Keratinocyte (primary cell): ENCODE data around the gene CCDC8. TPM values are rescaled to one million over a fixed set of nuclear protein-coding genes. Genes with fewer than 3 reads are reported as not detected.
A peak's percentile ranks its signal among the peaks of the same experiment; 100 is the strongest.

ENCODE experiments used
- DNase-seq: peaks from one replicate; pipeline ENCODE4 v3.0.0-alpha.2; 2011; ENCODE audit warnings: low read depth, missing footprints, low spot score
- FAIRE-seq: peaks from 2 replicates; lab custom pipeline; 2011; peaks lifted over from hg19 to GRCh38; lab: Jason Lieb, UNC
- H2AFZ ChIP-seq: 2 replicates; pipeline ENCODE4 v1.6.0; 2012; ENCODE audit warnings: low read length, control low read depth, inconsistent platforms; ENCODE audit not compliant: control insufficient read depth
- H3K27ac ChIP-seq: 2 replicates; pipeline ENCODE4 v1.5.1; 2011; ENCODE audit warnings: low read length; ENCODE audit not compliant: control insufficient read depth, insufficient read depth
- H3K27me3 ChIP-seq: 3 replicates; pipeline ENCODE4 v1.6.0; 2011; ENCODE audit warnings: low read length; ENCODE audit not compliant: control insufficient read depth, insufficient read depth; ENCODE audit errors: extremely low read depth
- H3K36me3 ChIP-seq, 2 experiments: 2 replicates in 1 of 2; 3 replicates in 1 of 2; pipeline ENCODE4 v1.5.1; 2011; ENCODE audit warnings: low read length in 2 of 2, mild to moderate bottlenecking in 1 of 2; ENCODE audit not compliant: control insufficient read depth in 2 of 2, insufficient read depth in 2 of 2; ENCODE audit errors: extremely low read depth in 1 of 2
- H3K4me1 ChIP-seq: 3 replicates; pipeline ENCODE4 v1.5.1; 2011; ENCODE audit warnings: low read length; ENCODE audit not compliant: control insufficient read depth, insufficient read depth; ENCODE audit errors: extremely low read depth
- H3K4me2 ChIP-seq: 3 replicates; pipeline ENCODE4 v1.6.0; 2011; ENCODE audit warnings: low read depth, low read length; ENCODE audit not compliant: control insufficient read depth, insufficient read depth; ENCODE audit errors: extremely low read depth
- H3K4me3 ChIP-seq, 3 experiments: fragments of 200-600 bp in 1 of 3; sonication (generic) in 1 of 3; 2 replicates in 2 of 3; 3 replicates in 1 of 3; pipeline ENCODE4 v1.5.1; 2011 to 2016; ENCODE audit warnings: low read length in 3 of 3, mild to moderate bottlenecking in 3 of 3, control low read depth in 2 of 3, inconsistent platforms in 1 of 3, low read depth in 1 of 3, mixed read lengths in 1 of 3, mixed run types in 1 of 3, moderate library complexity in 1 of 3; ENCODE audit not compliant: control insufficient read depth in 2 of 3, insufficient read depth in 2 of 3; ENCODE audit errors: extremely low read depth in 1 of 3
- H3K79me2 ChIP-seq: 2 replicates; pipeline ENCODE4 v1.6.0; 2012; ENCODE audit warnings: low read length; ENCODE audit not compliant: control insufficient read depth, insufficient read depth
- H3K9ac ChIP-seq: 3 replicates; pipeline ENCODE4 v1.6.0; 2011; ENCODE audit warnings: low read length; ENCODE audit not compliant: control insufficient read depth, insufficient read depth; ENCODE audit errors: extremely low read depth
- H3K9me1 ChIP-seq: 3 replicates; pipeline ENCODE4 v1.6.0; 2011; ENCODE audit warnings: low read length; ENCODE audit not compliant: control insufficient read depth, insufficient read depth; ENCODE audit errors: extremely low read depth
- H3K9me3 ChIP-seq: 2 replicates; pipeline ENCODE4 v1.5.1; 2012; ENCODE audit warnings: low read depth, low read length; ENCODE audit not compliant: control insufficient read depth
- H4K20me1 ChIP-seq: 3 replicates; pipeline ENCODE4 v1.6.0; 2011; ENCODE audit warnings: low read length; ENCODE audit not compliant: control insufficient read depth, insufficient read depth; ENCODE audit errors: extremely low read depth
- EZH2 ChIP-seq: IDR thresholded peaks from one replicate; pipeline ENCODE4 v1.6.1; 2012; ENCODE audit warnings: inconsistent platforms, mild to moderate bottlenecking, low read length, moderate library complexity
- dilution Hi-C: fragments of 300-500 bp; cut with MboI; formaldehyde crosslinking; loops from one replicate; pipeline ENCODE4 v1.7.0; 2020; ENCODE audit warnings: low sequenced_read_pairs; ENCODE audit not compliant: extremely low pct_ligation_motif_present
- polyA plus RNA-seq, 5 experiments: library from polyadenylated mRNA; depleted of rRNA in 3 of 5; stranded (reverse) in 3 of 5; stranded (forward) in 1 of 5; unstranded in 1 of 5; fragments of >200 nt; gene quantifications; 1 replicate in 1 of 5; 2 replicates in 3 of 5; 3 replicates in 1 of 5; pipeline versions ENCODE4 v1.2.1 to v1.2.3, GENCODE V29; 2011 to 2012; ENCODE audit warnings: missing spikeins in 2 of 5, low read depth in 1 of 5, low replicate concordance in 1 of 5
- TF ChIP-seq, protein P1 (sequence below), 3 experiments: IDR thresholded peaks in 1 of 3; conservative IDR thresholded peaks in 1 of 3; optimal IDR thresholded peaks in 1 of 3; 2 replicates in 2 of 3; 3 replicates in 1 of 3; pipeline versions ENCODE3 to v1.5.1; 2011; ENCODE audit warnings: low read length in 3 of 3, mild to moderate bottlenecking in 3 of 3, moderate library complexity in 2 of 3, control low read depth in 1 of 3, inconsistent platforms in 1 of 3; ENCODE audit not compliant: insufficient read depth in 2 of 3; ENCODE audit errors: extremely low read depth in 1 of 3

Gene CCDC8
- polyA plus RNA-seq, 1 donor (not counting 4 experiments of a cell fraction or from before 2014, with no cell fraction given): 5.2 TPM

DNA sequence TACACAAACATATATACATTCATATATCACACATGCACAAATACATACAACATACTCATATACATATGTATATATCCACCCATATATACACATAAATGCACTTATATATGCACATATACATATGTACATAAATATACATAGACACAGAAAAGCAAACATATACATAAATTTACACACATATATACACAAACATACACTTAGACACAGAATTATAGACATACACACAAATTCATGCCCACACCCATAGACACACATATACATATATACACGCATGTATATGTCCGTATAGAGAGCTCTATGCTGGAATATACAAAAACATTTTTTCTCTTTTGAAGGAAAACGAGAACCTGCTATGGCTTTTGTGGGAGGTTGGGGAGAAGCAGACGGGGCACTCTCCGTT lies 37.4 kb upstream of the CCDC8 start:
- Histone ChIP-seq H3K79me2 (no peaks in the 10 kb centered on the region), H3K4me3 (peak overlapping the region in 1 of 3 experiments; percentile 26), H3K4me2 (peak overlapping the region; percentile 82), H3K4me1 (peaks cover 28% of the 10 kb centered on the region), H4K20me1 (no peaks in the 10 kb centered on the region), H3K36me3 (no peaks in the 10 kb centered on the region), H3K27ac (peak overlapping the region; percentile 55), H3K9me3 (no peaks in the 10 kb centered on the region), H3K9ac (no peak overlapping the region), H2AFZ (peak overlapping the region; percentile 27), H3K9me1 (no peaks in the 10 kb centered on the region), H3K27me3 (no peaks in the 10 kb centered on the region)
- FAIRE-seq: no peak
- no peak for TF ChIP-seq EZH2
- DNase-seq: no peak
- dilution Hi-C loops: no loop called here

- FAIRE-seq (peak; percentile 17), DNase-seq (no peak)
- Histone ChIP-seq H3K4me3 (no peak overlapping the region), H3K27me3 (no peaks in the 10 kb centered on the region), H3K4me2 (no peak overlapping the region), H3K9me3 (no peaks in the 10 kb centered on the region), H3K79me2 (no peaks in the 10 kb centered on the region), H3K27ac (no peak overlapping the region), H3K9me1 (no peaks in the 10 kb centered on the region), H2AFZ (no peak overlapping the region), H3K4me1 (peaks cover 26% of the 10 kb centered on the region), H4K20me1 (no peaks in the 10 kb centered on the region), H3K9ac (no peak overlapping the region), H3K36me3 (no peaks in the 10 kb centered on the region)
- dilution Hi-C loops: no loop called here
- TF ChIP-seq EZH2: no peak
- TF ChIP-seq, protein P1, sequence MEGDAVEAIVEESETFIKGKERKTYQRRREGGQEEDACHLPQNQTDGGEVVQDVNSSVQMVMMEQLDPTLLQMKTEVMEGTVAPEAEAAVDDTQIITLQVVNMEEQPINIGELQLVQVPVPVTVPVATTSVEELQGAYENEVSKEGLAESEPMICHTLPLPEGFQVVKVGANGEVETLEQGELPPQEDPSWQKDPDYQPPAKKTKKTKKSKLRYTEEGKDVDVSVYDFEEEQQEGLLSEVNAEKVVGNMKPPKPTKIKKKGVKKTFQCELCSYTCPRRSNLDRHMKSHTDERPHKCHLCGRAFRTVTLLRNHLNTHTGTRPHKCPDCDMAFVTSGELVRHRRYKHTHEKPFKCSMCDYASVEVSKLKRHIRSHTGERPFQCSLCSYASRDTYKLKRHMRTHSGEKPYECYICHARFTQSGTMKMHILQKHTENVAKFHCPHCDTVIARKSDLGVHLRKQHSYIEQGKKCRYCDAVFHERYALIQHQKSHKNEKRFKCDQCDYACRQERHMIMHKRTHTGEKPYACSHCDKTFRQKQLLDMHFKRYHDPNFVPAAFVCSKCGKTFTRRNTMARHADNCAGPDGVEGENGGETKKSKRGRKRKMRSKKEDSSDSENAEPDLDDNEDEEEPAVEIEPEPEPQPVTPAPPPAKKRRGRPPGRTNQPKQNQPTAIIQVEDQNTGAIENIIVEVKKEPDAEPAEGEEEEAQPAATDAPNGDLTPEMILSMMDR (optimal IDR thresholded peaks at IDR 0.05 in 1 of 3, IDR thresholded peaks at IDR 0.05 in 1 of 3, conservative IDR thresholded peaks at IDR 0.05 in 1 of 3; ENCODE audit: extremely low read depth in 1 of 3, insufficient read depth in 2 of 3, low read length in 3 of 3): no peak
Measured at GRCh38 chr19:46449228-46449627, 35.9 kb upstream of the CCDC8 start.

- Histone ChIP-seq H4K20me1 (no peaks in the 10 kb centered on the region), H3K9me1 (no peaks in the 10 kb centered on the region), H3K4me1 (peaks cover 20% of the 10 kb centered on the region), H3K27ac (no peak overlapping the region), H3K9ac (no peak overlapping the region), H2AFZ (no peak overlapping the region), H3K9me3 (no peaks in the 10 kb centered on the region), H3K36me3 (no peaks in the 10 kb centered on the region), H3K4me3 (no peak overlapping the region), H3K4me2 (no peak overlapping the region), H3K27me3 (no peaks in the 10 kb centered on the region), H3K79me2 (no peaks in the 10 kb centered on the region)
- FAIRE-seq (no peak), DNase-seq (no peak)
- TF ChIP-seq EZH2: no peak
- TF ChIP-seq, protein P1 (optimal IDR thresholded peaks at IDR 0.05 in 1 of 3, IDR thresholded peaks at IDR 0.05 in 1 of 3, conservative IDR thresholded peaks at IDR 0.05 in 1 of 3; ENCODE audit: extremely low read depth in 1 of 3, insufficient read depth in 2 of 3, low read length in 3 of 3): no peak
- dilution Hi-C loops: no loop called here
Measured at GRCh38 chr19:46448601-46449000, 35.2 kb upstream of the CCDC8 start.
